NCI-H446 treated with DMSO at 0.1 percent for 48 hours (cell line): ENCODE results near the gene TJP2.
"Not testable (repeated sequence)": the region's sequence is repeated elsewhere in the genome, so short reads cannot be mapped to it uniquely, and the experiment has no call there.

ENCODE experiments used
- DNase-seq: peaks from one replicate; lab custom pipeline; 2025; lab: John Stamatoyannopoulos, UW

The TJP2 gene

GRCh38 chr9:69293156-69293555 lies 119.1 kb downstream of the TJP2 start:
- DNase-seq, result no peak

GRCh38 chr9:69295872-69296552 lies 121.9 kb downstream of the TJP2 start:
- DNase-seq, result no peak

GRCh38 chr9:69297300-69297980 lies 123.4 kb downstream of the TJP2 start:
- no peak for DNase-seq

GRCh38 chr9:69299315-69299714 lies 125.2 kb downstream of the TJP2 start:
- DNase-seq, result no peak

GRCh38 chr9:69299826-69300225 lies 125.7 kb downstream of the TJP2 start:
- no peak for DNase-seq

- no peak for DNase-seq
Measured at GRCh38 chr9:69303331-69303730, 129.3 kb downstream of the TJP2 start.

- DNase-seq, result not testable (repeated sequence)
Measured at GRCh38 chr9:69306895-69307445, 132.9 kb downstream of the TJP2 start.

- DNase-seq, result no peak
Measured at GRCh38 chr9:69307446-69308205, 133.5 kb downstream of the TJP2 start.

- DNase-seq, result no peak
Measured at GRCh38 chr9:69308206-69308931, 134.3 kb downstream of the TJP2 start.

- DNase-seq, result no peak
Measured at GRCh38 chr9:69313175-69313574, 139.1 kb downstream of the TJP2 start.

GRCh38 chr9:69314547-69314946 lies 140.5 kb downstream of the TJP2 start:
- no peak for DNase-seq

- DNase-seq, result no peak
Measured at GRCh38 chr9:69317081-69317480, 143.0 kb downstream of the TJP2 start.

- no peak for DNase-seq
Measured at GRCh38 chr9:69317894-69318293, 143.8 kb downstream of the TJP2 start.

- DNase-seq, result no peak
Measured at GRCh38 chr9:69319324-69320025, 145.4 kb downstream of the TJP2 start.

GRCh38 chr9:69322256-69322655 lies 148.2 kb downstream of the TJP2 start:
- no peak for DNase-seq

- no peak for DNase-seq
Measured at GRCh38 chr9:69323861-69324260, 149.8 kb downstream of the TJP2 start.
